H1 (cell line): Measurements from ENCODE around the gene OR10A7. TPM values are rescaled to one million over a fixed set of nuclear protein-coding genes. Genes with fewer than 3 reads are reported as not detected.

Experiments used
- CTCF ChIA-PET: fragments of 300-600 bp; sonication (Branson Sonifier 250); formaldehyde crosslinking; loops from one replicate; lab custom pipeline; 2021; ENCODE audit not compliant: partially characterized antibody; lab: Charles Lee
- POLR2A ChIA-PET: fragments of 300-600 bp; sonication (Branson Sonifier 250); formaldehyde crosslinking; loops from one replicate; lab custom pipeline; 2021; ENCODE audit warnings: inconsistent platforms; ENCODE audit not compliant: partially characterized antibody; lab: Charles Lee
- DNase-seq, 2 experiments: peaks; one replicate each; pipeline versions ENCODE4 v3.0.0 to v3.0.0-alpha.2; 2010 to 2022; ENCODE audit warnings: low spot score in 2 of 2, low read depth in 1 of 2, mixed read lengths in 1 of 2
- FAIRE-seq: peaks from 2 replicates; lab custom pipeline; 2011; peaks lifted over from hg19 to GRCh38; lab: Jason Lieb, UNC
- H2AFZ ChIP-seq: 2 replicates; pipeline ENCODE4 v1.8.1; 2012; ENCODE audit warnings: low read length, inconsistent platforms
- H2AK5ac ChIP-seq: 2 replicates; pipeline ENCODE4 v1.6.1; 2013; ENCODE audit warnings: low read depth, low read length
- H2BK120ac ChIP-seq: replicated peaks from 2 replicates; pipeline ENCODE3; 2013; ENCODE audit warnings: low read depth, low read length, inconsistent platforms
- H2BK12ac ChIP-seq: 2 replicates; pipeline ENCODE4 v1.6.1; 2013; ENCODE audit warnings: low read depth, low read length
- H2BK15ac ChIP-seq: 2 replicates; pipeline ENCODE4 v1.6.1; 2013; ENCODE audit warnings: low read length
- H2BK20ac ChIP-seq: 2 replicates; pipeline ENCODE4 v1.6.1; 2013; ENCODE audit warnings: low read length
- H2BK5ac ChIP-seq: 2 replicates; pipeline ENCODE4 v1.6.1; 2013; ENCODE audit warnings: low read depth, low read length
- H3K14ac ChIP-seq: 2 replicates; pipeline ENCODE4 v1.6.1; 2013; ENCODE audit warnings: inconsistent platforms; ENCODE audit not compliant: insufficient read length
- H3K18ac ChIP-seq: 2 replicates; pipeline ENCODE4 v1.6.1; 2013; ENCODE audit warnings: low read length; ENCODE audit errors: extremely low read depth
- H3K23ac ChIP-seq: 2 replicates; pipeline ENCODE4 v1.6.1; 2013; ENCODE audit warnings: inconsistent platforms; ENCODE audit not compliant: insufficient read length
- H3K23me2 ChIP-seq: 2 replicates; pipeline ENCODE4 v1.6.1; 2013; ENCODE audit warnings: low read depth, low read length
- H3K27ac ChIP-seq: 2 replicates; pipeline ENCODE4 v1.6.1; 2011; ENCODE audit warnings: low read depth, low read length, inconsistent platforms
- H3K27me3 ChIP-seq, 4 experiments: replicated peaks in 1 of 4; 1 replicate in 1 of 4; 2 replicates in 3 of 4; pipeline versions ENCODE4 v1.6.1 to v1.8.1; 2011 to 2013; ENCODE audit warnings: low read length in 3 of 4, mild to moderate bottlenecking in 3 of 4, inconsistent platforms in 2 of 4, mixed read lengths in 2 of 4, moderate library complexity in 1 of 4; ENCODE audit not compliant: control insufficient read depth in 3 of 4, insufficient read depth in 3 of 4; ENCODE audit errors: extremely low read depth in 1 of 4
- H3K36me3 ChIP-seq, 4 experiments: 2 replicates each; pipeline versions ENCODE4 v1.6.1 to v1.8.1; 2011 to 2013; ENCODE audit warnings: mild to moderate bottlenecking in 4 of 4, low read length in 3 of 4, moderate library complexity in 2 of 4, control low read depth in 1 of 4, inconsistent platforms in 1 of 4; ENCODE audit not compliant: insufficient read depth in 4 of 4, control insufficient read depth in 2 of 4
- H3K4ac ChIP-seq: replicated peaks from 2 replicates; pipeline ENCODE3; 2013; ENCODE audit warnings: low read length, low read depth, mixed read lengths, inconsistent platforms; ENCODE audit not compliant: insufficient read length
- H3K4me1 ChIP-seq, 4 experiments: replicated peaks in 1 of 4; 1 replicate in 1 of 4; 2 replicates in 3 of 4; pipeline versions ENCODE4 v1.6.1 to v1.8.1; 2011 to 2013; ENCODE audit warnings: low read length in 3 of 4, inconsistent platforms in 2 of 4, mixed read lengths in 1 of 4; ENCODE audit not compliant: insufficient read depth in 4 of 4, control insufficient read depth in 3 of 4
- H3K4me2 ChIP-seq, 2 experiments: 2 replicates each; pipeline versions ENCODE4 v1.6.1 to v1.8.1; 2011 to 2013; ENCODE audit warnings: low read depth in 2 of 2, low read length in 2 of 2, control low read depth in 1 of 2, inconsistent platforms in 1 of 2, mild to moderate bottlenecking in 1 of 2; ENCODE audit not compliant: insufficient read depth in 1 of 2
- H3K4me3 ChIP-seq, 4 experiments: fragments of 200-600, 300-600 bp in 1 of 4; sonication (generic), shearing (Covaris generic), sonication (Bioruptor Twin) in 1 of 4; 2 replicates each; pipeline versions ENCODE4 v1.5.1 to v1.8.1; 2011 to 2016; ENCODE audit warnings: low read length in 4 of 4, low read depth in 3 of 4, control low read depth in 2 of 4, inconsistent platforms in 2 of 4, mild to moderate bottlenecking in 2 of 4, mixed read lengths in 1 of 4, moderate library complexity in 1 of 4; ENCODE audit not compliant: insufficient read depth in 2 of 4; ENCODE audit errors: extremely low read depth in 1 of 4
- H3K56ac ChIP-seq: replicated peaks from 2 replicates; pipeline ENCODE3; 2013; ENCODE audit warnings: low read depth, mild to moderate bottlenecking, mixed read lengths, low read length, inconsistent platforms; ENCODE audit not compliant: insufficient read length
- H3K79me1 ChIP-seq: 2 replicates; pipeline ENCODE4 v1.6.1; 2013; ENCODE audit warnings: low read depth, low read length, control low read depth
- H3K79me2 ChIP-seq, 2 experiments: 2 replicates each; pipeline versions ENCODE4 v1.6.1 to v1.8.1; 2012 to 2013; ENCODE audit warnings: low read length in 2 of 2, mild to moderate bottlenecking in 2 of 2, inconsistent platforms in 1 of 2; ENCODE audit not compliant: insufficient read depth in 2 of 2, control insufficient read depth in 1 of 2
- H3K9ac ChIP-seq, 4 experiments: replicated peaks in 1 of 4; 1 replicate in 1 of 4; 2 replicates in 3 of 4; pipeline versions ENCODE4 v1.6.1 to v1.8.1; 2011 to 2013; ENCODE audit warnings: low read depth in 3 of 4, low read length in 3 of 4, control low read depth in 2 of 4, mild to moderate bottlenecking in 2 of 4, moderate library complexity in 2 of 4, inconsistent platforms in 1 of 4; ENCODE audit errors: extremely low read depth in 1 of 4
- H3K9me3 ChIP-seq, 2 experiments: 2 replicates each; pipeline versions ENCODE4 v1.6.1 to v1.8.1; 2012 to 2013; ENCODE audit warnings: mild to moderate bottlenecking in 2 of 2, moderate library complexity in 2 of 2, control low read depth in 1 of 2, inconsistent platforms in 1 of 2, low read depth in 1 of 2, low read length in 1 of 2, mixed read lengths in 1 of 2; ENCODE audit not compliant: insufficient read depth in 2 of 2
- H4K20me1 ChIP-seq, 2 experiments: replicated peaks in 1 of 2; 2 replicates each; pipeline versions ENCODE3 to v1.8.1; 2011 to 2013; ENCODE audit warnings: inconsistent platforms in 2 of 2, low read length in 2 of 2, mild to moderate bottlenecking in 1 of 2; ENCODE audit not compliant: insufficient read depth in 2 of 2, control insufficient read depth in 1 of 2
- H4K5ac ChIP-seq: 2 replicates; pipeline ENCODE4 v1.6.1; 2013; ENCODE audit warnings: low read length, low read depth, mixed read lengths, inconsistent platforms; ENCODE audit not compliant: insufficient read length
- H4K8ac ChIP-seq: 2 replicates; pipeline ENCODE4 v1.8.0; 2013; ENCODE audit warnings: mild to moderate bottlenecking, moderate library complexity, low read length, inconsistent platforms; ENCODE audit not compliant: insufficient read depth; ENCODE audit errors: extremely low read depth
- H4K91ac ChIP-seq: replicated peaks from 2 replicates; pipeline ENCODE3; 2013; ENCODE audit warnings: low read length, mixed read lengths, inconsistent platforms; ENCODE audit not compliant: insufficient read length
- WGBS, 2 experiments: shearing (Covaris generic) in 1 of 2; methylation state at CpG; one replicate each; pipeline versions ENCODE4 v1.1.6 to v1.1.7; 2013 to 2015; ENCODE audit warnings: low lambda C conversion rate in 2 of 2, mixed read lengths in 2 of 2, inconsistent platforms in 1 of 2, low coverage in 1 of 2, missing lambda C conversion rate in 1 of 2; ENCODE audit not compliant: insufficient replicate concordance in 2 of 2, insufficient coverage in 1 of 2, insufficient read length in 1 of 2; ENCODE audit errors: extremely low coverage in 1 of 2, missing lambda C conversion rate in 1 of 2; 5-methylcytosine and 5-hydroxymethylcytosine counted together
- polyA plus RNA-seq, 7 experiments: library from polyadenylated mRNA; depleted of rRNA in 3 of 7; stranded (reverse) in 5 of 7; unstranded in 2 of 7; fragments of >200 nt in 5 of 7; fragments of 200-250 nt in 2 of 7; gene quantifications; 1 replicate in 5 of 7; 2 replicates in 1 of 7; 4 replicates in 1 of 7; pipeline versions ENCODE4 v1.2.1 to v1.2.3, GENCODE V29; 2011 to 2013; ENCODE audit warnings: missing spikeins in 2 of 7, mixed read lengths in 2 of 7
- total RNA-seq: library from RNA; stranded (reverse); fragmentation: NEBNext Ultra II Directional; extraction: Animal tissue kit (Norgen Biotek cat#: 25700); gene quantifications from 2 replicates; pipeline ENCODE4 v1.2.1, GENCODE V29; 2021
- TF ChIP-seq, protein P1 (sequence below): IDR thresholded peaks from 2 replicates; pipeline ENCODE4 v1.6.1; 2012; ENCODE audit warnings: inconsistent platforms

Gene OR10A7
- total and polyA plus RNA-seq, 2 of the 8 experiments (the other 6 are each of a cell fraction or from before 2014, with no cell fraction given): not detected

DNA sequence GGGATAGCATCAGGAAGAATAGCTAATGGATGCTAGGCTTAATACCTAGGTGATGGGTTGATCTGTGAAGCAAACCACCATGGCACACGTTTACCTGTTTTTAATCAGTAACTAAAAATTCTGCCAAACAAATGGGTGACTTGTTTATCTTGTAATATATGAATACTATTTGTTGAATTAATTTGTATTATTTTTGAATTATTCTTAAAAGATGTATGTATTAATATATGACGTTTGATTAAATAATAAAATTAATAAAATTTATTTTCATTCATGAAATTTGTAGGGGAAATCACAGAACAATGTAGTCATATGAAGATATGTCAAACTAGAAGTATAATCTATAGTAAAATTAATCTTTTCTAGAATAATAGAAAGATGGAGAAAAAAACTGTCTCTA lies 32.3 kb upstream of the OR10A7 start:
- Histone ChIP-seq H3K4me3 (no peak overlapping the region), H2AFZ (no peak overlapping the region), H2BK120ac (no peak overlapping the region), H3K79me2 (no peaks in the 10 kb centered on the region), H3K23ac (no peak overlapping the region), H3K56ac (no peak overlapping the region), H3K14ac (no peak overlapping the region), H3K23me2 (no peaks in the 10 kb centered on the region), H2BK15ac (no peak overlapping the region), H2BK12ac (no peak overlapping the region), H3K9ac (no peak overlapping the region), H3K27me3 (no peaks in the 10 kb centered on the region), H3K79me1 (no peaks in the 10 kb centered on the region), H3K27ac (no peak overlapping the region), H2BK20ac (no peak overlapping the region), H4K91ac (no peak overlapping the region), H3K4ac (no peak overlapping the region), H3K4me1 (no peaks in the 10 kb centered on the region), H3K18ac (no peak overlapping the region), H2AK5ac (no peak overlapping the region), H4K20me1 (no peaks in the 10 kb centered on the region), H3K4me2 (no peak overlapping the region), H2BK5ac (no peak overlapping the region), H3K9me3 (no peaks in the 10 kb centered on the region), H4K8ac (no peak overlapping the region), H3K36me3 (no peaks in the 10 kb centered on the region), H4K5ac (no peak overlapping the region)
- ChIA-PET CTCF (interaction anchor here (0.6 to 5.6 kb wide), 13 partner anchors 9 to 485 kb away, joined by 3 to 54 read pairs (median 4); no protein-coding TSS in a partner anchor), POLR2A (no interaction called here)
- WGBS, 2 experiments: 17% methylated on average over 2 of the region's 2 CpGs; no CpG with 5 or more reads in 1 of the 2 experiments
- FAIRE-seq: no peak
- TF ChIP-seq, protein P1, sequence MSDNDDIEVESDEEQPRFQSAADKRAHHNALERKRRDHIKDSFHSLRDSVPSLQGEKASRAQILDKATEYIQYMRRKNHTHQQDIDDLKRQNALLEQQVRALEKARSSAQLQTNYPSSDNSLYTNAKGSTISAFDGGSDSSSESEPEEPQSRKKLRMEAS: no peak
- no peak for DNase-seq
